Measurements from ENCODE around the gene PITPNC1. TPM values are rescaled to one million over a fixed set of nuclear protein-coding genes. Genes with fewer than 3 reads are reported as not detected.

Gene PITPNC1
- total and polyA plus RNA-seq, 2 experiments from 2014 or later: 5.8 to 7.3 TPM

- Histone ChIP-seq H4K20me1 (ENCODE audit: insufficient read depth) (no peaks in the 10 kb centered on the region), H3K27me3 (replicated peaks; ENCODE audit: insufficient read depth) (no peaks in the 10 kb centered on the region), H3K36me3 (ENCODE audit: low read depth) (no peaks in the 10 kb centered on the region), H2AFZ (peak overlapping the region; percentile 71), H3F3A (ENCODE audit: insufficient read depth) (peaks cover 20% of the 10 kb centered on the region), H3K9ac (peak overlapping the region; percentile 89), H3K4me2 (ENCODE audit: unreplicated experiment) (peak overlapping the region; percentile 91), H3K27ac (peak overlapping the region; percentile 91), H3K4me3 (peak overlapping the region; percentile 83), H3K79me2 (ENCODE audit: insufficient read depth) (peaks cover 39% of the 10 kb centered on the region), H3K9me3 (ENCODE audit: low read depth) (no peaks in the 10 kb centered on the region), H3K4me1 (ENCODE audit: insufficient read depth) (peaks cover 4% of the 10 kb centered on the region), H3K9me2 (ENCODE audit: insufficient read depth) (no peaks in the 10 kb centered on the region)
- peak; percentile 74 for DNase-seq
- TF ChIP-seq EZH2phosphoT487 (IDR thresholded peaks at IDR 0.05; ENCODE audit: insufficient read depth, low read depth) (no peak), EZH2 (IDR thresholded peaks at IDR 0.05; ENCODE audit: insufficient read depth, poor library complexity, severe bottlenecking) (no peak)
- 0 to 1% methylated on average over 63 to 74 of the region's 100 CpGs for WGBS, 2 experiments (ENCODE audit: low coverage in 1 of 2, low lambda C conversion rate in 2 of 2, missing lambda C conversion rate in 2 of 2)
- in situ Hi-C loops (cut with MboI): loop anchor here (10.0 kb wide), 2 partner anchors 247 to 307 kb away; no protein-coding TSS in a partner anchor
These were observed 690 bp downstream of the PITPNC1 start for GRCh38 chr17:67377488-67378453.

DNA sequence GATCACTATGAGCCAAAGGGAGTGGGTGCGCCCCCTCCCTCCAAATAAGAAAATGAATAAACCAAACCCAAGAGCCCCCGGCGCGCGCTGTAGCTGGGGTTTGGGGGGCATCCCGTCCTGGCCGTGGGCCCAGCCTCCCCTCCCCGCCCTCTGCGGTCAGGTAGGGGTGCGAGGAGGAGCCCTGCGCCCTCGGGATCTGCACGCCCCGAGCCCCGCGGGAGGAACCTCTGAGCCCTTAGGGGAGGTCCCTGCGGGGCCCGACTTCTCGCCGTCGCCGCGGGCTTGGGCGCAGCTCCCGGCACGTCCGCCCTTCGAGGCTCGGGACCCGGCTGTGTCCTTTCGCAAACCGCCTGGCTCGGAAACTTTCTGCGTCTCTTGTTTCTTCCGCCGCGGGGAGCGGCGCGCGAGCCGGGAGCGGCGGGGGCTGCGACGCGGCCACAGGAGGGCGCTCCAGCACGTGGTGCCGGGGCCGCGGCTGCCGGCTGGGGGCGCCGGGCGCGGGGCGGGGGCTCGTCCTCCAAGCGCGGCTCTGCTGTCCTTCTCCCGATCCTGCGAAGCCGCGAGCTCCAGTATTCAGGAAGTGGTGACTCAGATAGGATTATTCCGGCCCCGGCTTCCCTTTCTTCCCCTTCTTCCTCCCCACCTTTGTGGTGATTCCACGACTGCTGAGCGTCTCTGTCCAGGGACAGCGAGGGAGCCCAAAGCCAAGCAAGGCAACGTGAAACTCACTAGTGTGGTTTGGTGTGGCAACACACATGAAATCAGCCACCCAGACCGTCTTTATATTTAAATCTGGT lies 1.6 kb downstream of the PITPNC1 start:
- peak; percentile 87 for DNase-seq
- H3K9me2 ChIP-seq (ENCODE audit: insufficient read depth): no peaks in the 10 kb centered on the region
- no peaks in the 10 kb centered on the region for H3K27me3 ChIP-seq (replicated peaks; ENCODE audit: insufficient read depth)
- in situ Hi-C loops (cut with MboI): loop anchor here (10.0 kb wide), 2 partner anchors 246 to 306 kb away; no protein-coding TSS in a partner anchor
- peak overlapping the region; percentile 91 for H3K4me2 ChIP-seq (ENCODE audit: unreplicated experiment)
- H3K27ac ChIP-seq: peak overlapping the region; percentile 91
- H4K20me1 ChIP-seq (ENCODE audit: insufficient read depth): no peaks in the 10 kb centered on the region
- peaks cover 4% of the 10 kb centered on the region for H3K4me1 ChIP-seq (ENCODE audit: insufficient read depth)
- H3K9me3 ChIP-seq (ENCODE audit: low read depth): no peaks in the 10 kb centered on the region
- peaks cover 20% of the 10 kb centered on the region for H3F3A ChIP-seq (ENCODE audit: insufficient read depth)
- peak overlapping the region; percentile 89 for H3K9ac ChIP-seq
- H3K4me3 ChIP-seq: peak overlapping the region; percentile 83
- H3K36me3 ChIP-seq (ENCODE audit: low read depth): no peaks in the 10 kb centered on the region
- peaks cover 48% of the 10 kb centered on the region for H3K79me2 ChIP-seq (ENCODE audit: insufficient read depth)
- 1% methylated on average over 63 to 66 of the region's 72 CpGs for WGBS, 2 experiments (ENCODE audit: low coverage in 1 of 2, low lambda C conversion rate in 2 of 2, missing lambda C conversion rate in 2 of 2)
- peak overlapping the region; percentile 71 for H2AFZ ChIP-seq
- TF ChIP-seq EZH2 (IDR thresholded peaks at IDR 0.05; ENCODE audit: insufficient read depth, poor library complexity, severe bottlenecking) (no peak), EZH2phosphoT487 (IDR thresholded peaks at IDR 0.05; ENCODE audit: insufficient read depth, low read depth) (no peak)

DNA sequence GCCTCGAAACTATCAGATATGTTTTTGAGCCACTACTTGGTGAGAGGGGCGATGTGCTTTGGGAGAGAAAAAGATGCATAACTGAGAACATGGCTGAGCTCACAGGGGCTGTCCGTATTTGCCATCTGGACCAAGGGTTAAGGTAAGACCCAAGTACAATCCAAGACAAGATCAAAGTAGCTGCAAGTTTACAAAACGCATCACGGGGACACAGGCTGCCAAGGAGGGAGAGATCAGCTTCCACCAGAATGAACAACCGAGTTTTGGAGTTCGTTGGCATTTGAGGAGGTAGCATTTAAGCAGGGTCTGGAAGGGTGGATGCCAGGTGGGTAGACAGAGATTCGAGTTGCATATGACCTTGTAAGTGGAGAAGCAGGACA lies 2.2 kb downstream of the PITPNC1 start:
- in situ Hi-C loops (cut with MboI): loop anchor here (10.0 kb wide), 2 partner anchors 246 to 306 kb away; no protein-coding TSS in a partner anchor
- H2AFZ ChIP-seq: peak overlapping the region; percentile 71

DNA sequence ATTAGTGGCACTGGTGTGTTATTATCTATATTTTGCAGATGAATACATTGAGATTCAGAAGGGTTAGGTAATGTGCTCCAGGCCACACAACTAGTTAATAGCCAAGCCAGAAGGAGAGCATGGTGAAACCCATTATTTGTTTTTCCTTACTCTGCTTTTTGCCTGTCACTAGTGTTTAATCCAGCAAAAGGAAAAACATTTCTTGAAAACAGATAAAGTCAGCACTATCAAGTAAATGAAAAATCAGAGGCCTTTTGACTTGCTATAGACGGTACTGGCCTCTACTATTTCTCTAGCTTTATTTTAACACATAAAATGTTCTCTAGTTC lies 4.8 kb downstream of the PITPNC1 start:
- H3K4me2 ChIP-seq (ENCODE audit: unreplicated experiment): no peak overlapping the region
- no peaks in the 10 kb centered on the region for H3K9me3 ChIP-seq (ENCODE audit: low read depth)
- H2AFZ ChIP-seq: no peak overlapping the region
- no peaks in the 10 kb centered on the region for H3K4me1 ChIP-seq (ENCODE audit: insufficient read depth)
- no peaks in the 10 kb centered on the region for H3K36me3 ChIP-seq (ENCODE audit: low read depth)
- in situ Hi-C loops (cut with MboI): loop anchor here (5.0 kb wide), 1 partner anchor 95 kb away; no protein-coding TSS in a partner anchor
- no peaks in the 10 kb centered on the region for H4K20me1 ChIP-seq (ENCODE audit: insufficient read depth)
- no peaks in the 10 kb centered on the region for H3K9me2 ChIP-seq (ENCODE audit: insufficient read depth)
- no peaks in the 10 kb centered on the region for H3K27me3 ChIP-seq (replicated peaks; ENCODE audit: insufficient read depth)
- DNase-seq: no peak
- WGBS, 2 experiments (ENCODE audit: low coverage in 1 of 2, low lambda C conversion rate in 2 of 2, missing lambda C conversion rate in 2 of 2): 68 to 81% methylated on average over 1 of the region's 1 CpG
- H3K9ac ChIP-seq: no peak overlapping the region
- H3K27ac ChIP-seq: no peak overlapping the region
- no peak overlapping the region for H3K4me3 ChIP-seq
- TF ChIP-seq EZH2 (IDR thresholded peaks at IDR 0.05; ENCODE audit: insufficient read depth, poor library complexity, severe bottlenecking) (no peak), EZH2phosphoT487 (IDR thresholded peaks at IDR 0.05; ENCODE audit: insufficient read depth, low read depth) (no peak)
- H3K79me2 ChIP-seq (ENCODE audit: insufficient read depth): peaks cover 81% of the 10 kb centered on the region
- H3F3A ChIP-seq (ENCODE audit: insufficient read depth): peaks cover 8% of the 10 kb centered on the region; the same call in 1 of the 2 replicates

More for the DNA sequence above, 2.2 kb downstream of the PITPNC1 start:
- H3F3A ChIP-seq (ENCODE audit: insufficient read depth): peaks cover 20% of the 10 kb centered on the region
- no peak for DNase-seq
- H3K27me3 ChIP-seq (replicated peaks; ENCODE audit: insufficient read depth): no peaks in the 10 kb centered on the region
- no peaks in the 10 kb centered on the region for H4K20me1 ChIP-seq (ENCODE audit: insufficient read depth)
- no peaks in the 10 kb centered on the region for H3K9me2 ChIP-seq (ENCODE audit: insufficient read depth)
- H3K9ac ChIP-seq: peak overlapping the region; percentile 89
- peak overlapping the region; percentile 91 for H3K27ac ChIP-seq
- peak overlapping the region; percentile 91 for H3K4me2 ChIP-seq (ENCODE audit: unreplicated experiment)
- TF ChIP-seq EZH2 (IDR thresholded peaks at IDR 0.05; ENCODE audit: insufficient read depth, poor library complexity, severe bottlenecking) (no peak), EZH2phosphoT487 (IDR thresholded peaks at IDR 0.05; ENCODE audit: insufficient read depth, low read depth) (no peak)
- WGBS, 2 experiments (ENCODE audit: low coverage in 1 of 2, low lambda C conversion rate in 2 of 2, missing lambda C conversion rate in 2 of 2): 46 to 51% methylated on average over 8 of the region's 8 CpGs
- H3K79me2 ChIP-seq (ENCODE audit: insufficient read depth): peaks cover 54% of the 10 kb centered on the region
- H3K4me1 ChIP-seq (ENCODE audit: insufficient read depth): peaks cover 4% of the 10 kb centered on the region
- H3K36me3 ChIP-seq (ENCODE audit: low read depth): no peaks in the 10 kb centered on the region
- no peaks in the 10 kb centered on the region for H3K9me3 ChIP-seq (ENCODE audit: low read depth)
- peak overlapping the region; percentile 83 for H3K4me3 ChIP-seq

All from GM23248 (cell line).